ENCODE data around the gene SEPTIN10.
"Not testable (repeated sequence)": the region's sequence is repeated elsewhere in the genome, so short reads cannot be mapped to it uniquely, and the experiment has no call there.

Gene SEPTIN10

GRCh38 chr2:109613922-109614714 lies at the start of gene SEPTIN10, which contains the start of gene SOWAHC:
TSS of gene SEPTIN10 (minus strand) at chr2:109613966. CDS start at chr2:109613827, 139 bp downstream.
TSS of gene SOWAHC (plus strand) at chr2:109614364. CDS start at chr2:109614490, 126 bp downstream.
- FAIRE-seq, result no peak
- peak; percentile 99 for DNase-seq (ENCODE audit: low spot score)

GRCh38 chr2:109662889-109663288 lies 49.1 kb upstream of the SEPTIN10 start:
- FAIRE-seq (no peak), DNase-seq (ENCODE audit: low spot score) (no peak)

GRCh38 chr2:109660046-109660860 lies 46.5 kb upstream of the SEPTIN10 start:
- no peak for DNase-seq (ENCODE audit: low spot score)
- FAIRE-seq, result no peak

- DNase-seq (ENCODE audit: low spot score), result no peak
- FAIRE-seq, result no peak
These were observed 45.8 kb upstream of the SEPTIN10 start for GRCh38 chr2:109659396-109660045.

DNA sequence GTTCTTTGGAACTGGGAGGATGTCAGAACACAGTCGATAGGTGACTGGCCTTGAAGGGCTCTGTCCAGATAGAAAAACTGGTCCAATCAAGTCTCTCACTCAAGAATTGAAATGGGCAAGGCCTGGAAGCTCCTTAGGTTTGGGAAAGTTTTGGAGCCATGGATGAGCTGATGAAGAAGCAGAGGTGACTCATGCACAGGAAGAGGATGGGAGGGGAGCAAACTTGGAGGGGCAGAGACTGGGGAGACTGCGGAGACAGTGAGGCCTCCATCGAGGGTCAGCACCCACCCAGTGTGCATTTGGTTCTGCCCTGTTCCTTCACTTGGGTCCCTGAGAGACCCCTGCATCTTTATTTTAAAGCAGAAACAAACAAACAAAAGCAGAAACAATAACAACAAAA lies 41.5 kb upstream of the SEPTIN10 start:
- no peak for FAIRE-seq

GRCh38 chr2:109654326-109655050 lies 40.7 kb upstream of the SEPTIN10 start:
- FAIRE-seq (no peak), DNase-seq (ENCODE audit: low spot score) (no peak)

More for the DNA sequence above, 41.5 kb upstream of the SEPTIN10 start:
- DNase-seq (ENCODE audit: low spot score), result no peak

DNA sequence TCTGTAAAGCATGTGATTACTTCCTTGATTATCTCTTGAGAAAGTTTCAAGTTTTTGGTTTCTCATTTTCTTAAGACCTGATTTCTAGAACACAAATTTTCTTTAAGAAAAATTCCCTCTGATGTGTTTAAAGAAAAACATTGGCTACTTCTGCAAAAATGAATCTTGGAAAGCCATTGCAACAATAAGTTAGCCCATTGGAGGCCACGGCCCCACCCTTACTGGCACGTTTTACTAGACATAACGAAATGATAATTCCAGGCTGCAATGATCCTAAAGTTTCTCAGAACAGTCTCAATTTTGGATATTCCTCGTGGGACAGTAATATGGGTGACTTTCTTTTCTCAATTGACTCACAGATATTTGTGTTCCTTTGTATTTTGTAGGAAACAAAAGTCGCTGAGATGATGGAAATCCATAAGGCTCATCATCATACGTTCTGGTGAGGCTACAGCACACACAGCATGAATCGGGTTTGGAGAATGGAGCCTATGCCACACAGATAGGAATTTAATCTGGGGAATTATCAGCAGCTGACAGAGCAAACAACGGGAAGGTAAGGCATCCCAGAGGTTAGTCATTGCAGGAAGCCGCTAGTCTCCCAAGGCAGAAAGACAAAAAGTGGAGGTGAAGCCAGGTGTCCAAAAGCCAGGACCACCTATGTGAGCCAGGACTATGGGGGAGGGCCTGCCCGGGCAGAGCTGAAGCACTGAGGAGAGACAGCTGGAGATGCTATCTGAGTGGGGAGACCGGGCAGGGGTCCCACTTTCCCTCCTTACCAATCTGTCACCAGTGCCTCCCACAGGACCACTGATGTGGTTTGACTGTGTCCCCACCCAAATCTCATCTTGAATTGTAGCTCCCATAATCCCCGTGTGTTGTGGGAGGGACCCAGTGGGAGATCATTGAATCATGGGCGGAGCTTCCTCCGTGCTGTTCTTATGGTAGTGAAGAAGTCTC lies 36.2 kb upstream of the SEPTIN10 start:
- FAIRE-seq (no peak), DNase-seq (ENCODE audit: low spot score) (no peak)

DNA sequence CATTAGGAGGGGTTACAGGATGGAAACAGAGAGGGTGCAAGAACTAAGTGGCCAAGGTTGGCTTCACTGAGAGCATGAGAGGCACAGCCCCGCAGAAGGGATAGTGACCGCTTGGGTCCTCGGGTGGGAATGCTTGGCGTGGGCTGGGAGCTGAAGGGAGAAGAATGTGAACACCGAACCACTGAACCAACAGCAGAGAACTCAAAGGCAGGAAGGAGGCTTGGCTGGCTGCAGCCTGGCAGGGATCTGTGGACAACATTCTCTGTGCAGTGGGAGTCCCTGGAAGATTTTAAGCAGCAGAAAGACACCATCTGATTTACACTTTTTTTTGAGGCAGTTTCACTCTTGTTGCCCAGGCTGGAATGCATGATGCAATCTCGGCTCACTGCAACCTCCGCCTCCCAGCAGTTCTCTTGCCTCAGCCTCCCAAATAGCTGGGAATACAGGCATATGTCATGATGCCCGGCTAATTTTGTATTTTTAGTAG lies 34.3 kb upstream of the SEPTIN10 start:
- no peak for FAIRE-seq
- DNase-seq (ENCODE audit: low spot score), result no peak

- FAIRE-seq, result no peak
- DNase-seq (ENCODE audit: low spot score), result peak; percentile 23
These were observed 33.9 kb upstream of the SEPTIN10 start for GRCh38 chr2:109647636-109648035.

DNA sequence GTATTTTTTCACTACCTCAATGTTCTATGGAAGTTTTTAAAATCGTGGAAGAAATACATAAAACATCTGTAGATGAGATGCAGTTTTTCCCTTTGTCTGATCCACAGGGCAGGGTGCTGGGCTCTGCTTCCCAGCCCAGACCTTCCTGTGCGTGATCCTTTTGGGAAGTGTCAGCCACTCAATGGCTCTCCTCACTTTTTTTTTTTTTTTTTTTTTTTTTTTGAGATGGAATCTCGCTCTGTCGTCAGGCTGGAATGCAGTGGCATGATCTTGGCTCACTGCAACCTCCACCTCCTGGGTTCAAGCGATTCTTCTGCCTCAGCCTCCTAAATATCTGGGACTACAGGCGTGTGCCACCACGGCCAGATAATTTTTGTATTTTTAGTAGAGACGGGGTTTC lies 33.2 kb upstream of the SEPTIN10 start:
- FAIRE-seq (no peak), DNase-seq (ENCODE audit: low spot score) (no peak)

GRCh38 chr2:109645412-109646184 lies 31.8 kb upstream of the SEPTIN10 start:
- DNase-seq (ENCODE audit: low spot score) (no peak), FAIRE-seq (no peak)

- no peak for FAIRE-seq
- DNase-seq (ENCODE audit: low spot score), result no peak
These were observed 31.0 kb upstream of the SEPTIN10 start for GRCh38 chr2:109644571-109645275.

- FAIRE-seq; DNase-seq (ENCODE audit: low spot score): not testable (repeated sequence)
These were observed 26.2 kb upstream of the SEPTIN10 start for GRCh38 chr2:109640000-109640399.

- DNase-seq (ENCODE audit: low spot score), result no peak
- no peak for FAIRE-seq
These were observed 25.0 kb upstream of the SEPTIN10 start for GRCh38 chr2:109638795-109639194.

- FAIRE-seq (no peak), DNase-seq (ENCODE audit: low spot score) (no peak)
These were observed 24.2 kb upstream of the SEPTIN10 start for GRCh38 chr2:109637749-109638570.

GRCh38 chr2:109636317-109636716 lies 22.6 kb upstream of the SEPTIN10 start:
- FAIRE-seq (no peak), DNase-seq (ENCODE audit: low spot score) (no peak)

Data from RCC 7860 (cell line).